HepG2 (cell line): ENCODE measurements around the gene DNMT3A. TPM values are rescaled to one million over a fixed set of nuclear protein-coding genes. Genes with fewer than 3 reads are reported as not detected.

Experiments
- ATAC-seq: fragments of 200-7000 bp; cut with Tn5 transposase; 3 replicates; pipeline ENCODE4 v1.9.1; 2020; ENCODE audit warnings: mild to moderate bottlenecking, moderate library complexity
- BruUV-seq: library from RNA; stranded (reverse); fragments of 400-500 nt; replicated peaks from 2 replicates; lab custom pipeline; 2021; lab: Mats Ljungman, UMichigan
- CTCF ChIA-PET: fragments of 300-600 bp; formaldehyde crosslinking; extraction: SDS; loops from one replicate; lab custom pipeline; 2021; ENCODE audit warnings: low total read pairs, inconsistent platforms, low intra/inter-chr PET ratio; lab: Yijun Ruan, JAX
- POLR2A ChIA-PET: fragments of 350-600 bp; sonication (Branson Sonifier 250); formaldehyde crosslinking; loops from one replicate; lab custom pipeline; 2020; ENCODE audit warnings: antibody characterized with exemption, inconsistent platforms; lab: Yijun Ruan, JAX
- DNase-seq: peaks from one replicate; pipeline ENCODE4 v3.0.0-alpha.2; 2015; ENCODE audit warnings: low spot score
- FAIRE-seq: peaks from 3 replicates; lab custom pipeline; 2011; peaks lifted over from hg19 to GRCh38; lab: Jason Lieb, UNC
- H2AFZ ChIP-seq: one replicate; pipeline ENCODE4 v1.6.1; 2011; ENCODE audit warnings: low read length, inconsistent platforms
- H3K27ac ChIP-seq: fragments of 300-600 bp; 3 replicates; pipeline ENCODE4 v1.8.0; 2011; ENCODE audit warnings: mixed run types, mild to moderate bottlenecking, mixed read lengths, low read length, inconsistent platforms; ENCODE audit not compliant: insufficient read depth; ENCODE audit errors: extremely low read length
- H3K27me3 ChIP-seq, 2 experiments: fragments of 200-600 bp in 1 of 2; 2 replicates in 1 of 2; 3 replicates in 1 of 2; pipeline versions ENCODE4 v1.6.0 to v1.8.0; 2011; ENCODE audit warnings: low read length in 2 of 2, mild to moderate bottlenecking in 2 of 2, moderate library complexity in 2 of 2, inconsistent platforms in 1 of 2; ENCODE audit not compliant: insufficient read depth in 2 of 2, control insufficient read depth in 1 of 2
- H3K36me3 ChIP-seq, 2 experiments: fragments of 200-600 bp in 1 of 2; replicated peaks in 1 of 2; 2 replicates in 1 of 2; 3 replicates in 1 of 2; pipeline versions ENCODE4 v1.5.1 to v1.8.0; 2011; ENCODE audit warnings: low read length in 2 of 2, inconsistent platforms in 1 of 2; ENCODE audit not compliant: insufficient read depth in 2 of 2, control insufficient read depth in 1 of 2
- H3K4me1 ChIP-seq: 2 replicates; pipeline ENCODE4 v1.5.1; 2012; ENCODE audit warnings: low read length, inconsistent platforms; ENCODE audit not compliant: insufficient read depth
- H3K4me2 ChIP-seq: 2 replicates; pipeline ENCODE4 v1.6.0; 2011; ENCODE audit warnings: low read depth, low read length, inconsistent platforms
- H3K4me3 ChIP-seq, 3 experiments: fragments of 200-600 bp in 1 of 3; sonication (generic), shearing (Covaris generic) in 1 of 3; replicated peaks in 1 of 3; 2 replicates each; pipeline ENCODE4 v1.5.1; 2011 to 2016; ENCODE audit warnings: low read length in 3 of 3, inconsistent platforms in 2 of 3, low read depth in 2 of 3, mild to moderate bottlenecking in 2 of 3, control low read depth in 1 of 3, mixed read lengths in 1 of 3; ENCODE audit not compliant: insufficient read depth in 1 of 3
- H3K79me2 ChIP-seq: one replicate; pipeline ENCODE4 v1.6.1; 2011; ENCODE audit warnings: low read length, inconsistent platforms; ENCODE audit not compliant: insufficient read depth
- H3K9ac ChIP-seq: 2 replicates; pipeline ENCODE4 v1.6.0; 2011; ENCODE audit warnings: mild to moderate bottlenecking, low read depth, low read length, inconsistent platforms; ENCODE audit not compliant: insufficient read depth
- H3K9me3 ChIP-seq: 2 replicates; pipeline ENCODE4 v1.5.1; 2012; ENCODE audit warnings: mild to moderate bottlenecking, low read length
- H4K20me1 ChIP-seq: 2 replicates; pipeline ENCODE4 v1.6.0; 2011; ENCODE audit warnings: inconsistent platforms, mild to moderate bottlenecking, low read length, moderate library complexity; ENCODE audit not compliant: insufficient read depth
- HNRNPH1 ChIP-seq: fragments of 200-400 bp; formaldehyde crosslinking; optimal IDR thresholded peaks from 2 replicates; pipeline ENCODE3; 2017; ENCODE audit warnings: mild to moderate bottlenecking, low read depth, low read length
- KAT2B ChIP-seq: fragments of 150-350 bp; IDR thresholded peaks from 2 replicates; pipeline ENCODE4 v1.6.1; 2014; ENCODE audit warnings: low read depth, low read length, borderline replicate concordance
- MAF1 ChIP-seq: sonication (generic); formaldehyde crosslinking; IDR thresholded peaks from 2 replicates; pipeline ENCODE4 v1.5.0; 2020; ENCODE audit warnings: missing genetic modification reagents, borderline replicate concordance
- NFAT5 ChIP-seq: sonication (generic); formaldehyde crosslinking; IDR thresholded peaks from 2 replicates; pipeline ENCODE4 v1.4.0; 2020; ENCODE audit warnings: missing genetic modification reagents
- TEAD2 ChIP-seq: sonication (generic); formaldehyde crosslinking; IDR thresholded peaks from 2 replicates; pipeline ENCODE4 v1.9.0; 2021; ENCODE audit warnings: missing genetic modification reagents
- ZBTB46 ChIP-seq: sonication (generic); formaldehyde crosslinking; IDR thresholded peaks from 2 replicates; pipeline ENCODE4 v1.4.0; 2020; ENCODE audit warnings: mild to moderate bottlenecking, missing genetic modification reagents, borderline replicate concordance
- ZNF263 ChIP-seq: sonication (generic); formaldehyde crosslinking; IDR thresholded peaks from 2 replicates; pipeline ENCODE4 v1.4.0; 2020; ENCODE audit warnings: missing genetic modification reagents
- WGBS: methylation state at CpG from one replicate; pipeline ENCODE4 v1.1.6; 2017; ENCODE audit warnings: low lambda C conversion rate; 5-methylcytosine and 5-hydroxymethylcytosine counted together
- in situ Hi-C: cut with HindIII; loops from 2 replicates; pipeline ENCODE4 v1.10.0; 2017; ENCODE audit warnings: low pct_unique_long_range_greater_than_20kb; ENCODE audit not compliant: extremely low pct_ligation_motif_present
- intact Hi-C: fragments of 100-400 bp; cut with micrococcal nuclease; formaldehyde crosslinking; loops from one replicate; pipeline ENCODE4 v1.10.0; 2022; ENCODE audit not compliant: unreplicated experiment
- polyA plus RNA-seq, 8 experiments: library from polyadenylated mRNA; depleted of rRNA in 3 of 8; stranded (reverse) in 7 of 8; unstranded in 1 of 8; fragments of >200 nt; fragmentation: Illumina TruSeq in 4 of 8; extraction: Trizol in 4 of 8; gene quantifications; 2 replicates each; pipeline versions ENCODE4 v1.2.1 to v1.2.3, GENCODE V29; 2011 to 2016; ENCODE audit warnings: low read depth in 4 of 8, missing spikeins in 1 of 8, mixed read lengths in 1 of 8; ENCODE audit not compliant: insufficient read depth in 1 of 8
- total RNA-seq, 5 experiments: library from RNA; depleted of rRNA; stranded (reverse); fragments of >200 nt; fragmentation: Illumina TruSeq; extraction: Trizol; gene quantifications; 2 replicates each; pipeline ENCODE4 v1.2.3, GENCODE V29; 2016; ENCODE audit warnings: low read depth in 1 of 5

Gene DNMT3A
- total and polyA plus RNA-seq, 2 of the 13 experiments (the other 11 are each of a cell fraction or from before 2014, with no cell fraction given), result 14.7 to 29.1 TPM

GRCh38 chr2:25324905-25325592 is 16.7 kb downstream of the DNMT3A start:
- no peak for ATAC-seq
- Histone ChIP-seq H3K27me3 (no peaks in the 10 kb centered on the region), H3K36me3 (no peaks in the 10 kb centered on the region), H3K9ac (no peak overlapping the region), H2AFZ (no peak overlapping the region), H3K4me3 (no peak overlapping the region), H3K4me1 (no peaks in the 10 kb centered on the region), H3K4me2 (no peak overlapping the region), H3K27ac (no peak overlapping the region), H3K79me2 (no peaks in the 10 kb centered on the region), H4K20me1 (no peaks in the 10 kb centered on the region; the same call in 1 of the 2 replicates), H3K9me3 (peaks cover 5% of the 10 kb centered on the region; the same call in 1 of the 2 replicates)
- 68% methylated on average over 16 of the region's 16 CpGs for WGBS
- no peak for FAIRE-seq
- TF ChIP-seq ZBTB46 (CRISPR knock-in tag) (no peak), MAF1 (CRISPR knock-in tag) (no peak), NFAT5 (CRISPR knock-in tag) (no peak), ZNF263 (0 out of 2 replicates have a peak, but pooled peaks have one; percentile 34), HNRNPH1 (no peak), TEAD2 (CRISPR knock-in tag) (no peak), KAT2B (no peak)
- ChIA-PET POLR2A (no interaction called here), CTCF (no interaction called here)
- intact Hi-C loops, result no loop called here
- in situ Hi-C loops, result no loop called here
- DNase-seq, result no peak
- BruUV-seq, result no TSS peak
